ENCODE measurements around the gene TBC1D2B. TPM values are rescaled to one million over a fixed set of nuclear protein-coding genes. Genes with fewer than 3 reads are reported as not detected.

Gene TBC1D2B
- total RNA-seq = 55.0 TPM
- 31.6 TPM for polyA plus RNA-seq

GRCh38 chr15:78077053-78077870 lies at the start of gene TBC1D2B:
Gene TBC1D2B, minus strand, starts transcription at chr15:78077711. Its CDS starts 59 bp downstream, at chr15:78077652.
- no peaks in the 10 kb centered on the region for H3K36me3 ChIP-seq (ENCODE audit: insufficient read depth)
- under 1% methylated on average over 103 of the region's 104 CpGs for WGBS
- DNase-seq (ENCODE audit: extremely low spot score) = no peak
- no peaks in the 10 kb centered on the region for H3K4me1 ChIP-seq (ENCODE audit: insufficient read depth)
- H3K27ac ChIP-seq (ENCODE audit: low read depth) = peak within 1 kb of the TSS; percentile 88
- H3K4me3 ChIP-seq (ENCODE audit: low read depth, low read length) = peak within 1 kb of the TSS; percentile 94

GRCh38 chr15:78125267-78125666 lies 47.8 kb upstream of the TBC1D2B start:
- Histone ChIP-seq H3K27ac (ENCODE audit: low read depth) (no peak overlapping the region), H3K4me3 (ENCODE audit: low read depth, low read length) (no peak overlapping the region), H3K36me3 (ENCODE audit: insufficient read depth) (no peaks in the 10 kb centered on the region), H3K4me1 (ENCODE audit: insufficient read depth) (no peaks in the 10 kb centered on the region)
- DNase-seq (ENCODE audit: extremely low spot score) = no peak
- 82% methylated on average over 3 of the region's 3 CpGs for WGBS

- WGBS = 81% methylated on average over 5 of the region's 5 CpGs
- no peaks in the 10 kb centered on the region for H3K4me1 ChIP-seq (ENCODE audit: insufficient read depth)
- no peak overlapping the region for H3K4me3 ChIP-seq (ENCODE audit: low read depth, low read length)
- H3K36me3 ChIP-seq (ENCODE audit: insufficient read depth) = no peaks in the 10 kb centered on the region
- H3K27ac ChIP-seq (ENCODE audit: low read depth) = no peak overlapping the region
- DNase-seq (ENCODE audit: extremely low spot score) = no peak
These were observed 43.0 kb upstream of the TBC1D2B start for GRCh38 chr15:78120523-78120922.

- WGBS = 77% methylated on average over 3 of the region's 3 CpGs
These were observed 35.0 kb upstream of the TBC1D2B start for GRCh38 chr15:78112551-78112950.

GRCh38 chr15:78111788-78112187 lies 34.3 kb upstream of the TBC1D2B start:
- H3K27ac ChIP-seq (ENCODE audit: low read depth) = no peak overlapping the region
- H3K36me3 ChIP-seq (ENCODE audit: insufficient read depth) = no peaks in the 10 kb centered on the region
- H3K4me3 ChIP-seq (ENCODE audit: low read depth, low read length) = no peak overlapping the region
- DNase-seq (ENCODE audit: extremely low spot score) = no peak
- H3K4me1 ChIP-seq (ENCODE audit: insufficient read depth) = no peaks in the 10 kb centered on the region
- 91% methylated on average over 3 of the region's 3 CpGs for WGBS

More at GRCh38 chr15:78112551-78112950, 35.0 kb upstream of the TBC1D2B start:
- H3K4me1 ChIP-seq (ENCODE audit: insufficient read depth) = no peaks in the 10 kb centered on the region
- no peak overlapping the region for H3K27ac ChIP-seq (ENCODE audit: low read depth)
- no peak for DNase-seq (ENCODE audit: extremely low spot score)
- H3K36me3 ChIP-seq (ENCODE audit: insufficient read depth) = no peaks in the 10 kb centered on the region
- H3K4me3 ChIP-seq (ENCODE audit: low read depth, low read length) = no peak overlapping the region

GRCh38 chr15:78110916-78111475 lies 33.5 kb upstream of the TBC1D2B start:
- Histone ChIP-seq H3K36me3 (ENCODE audit: insufficient read depth) (no peaks in the 10 kb centered on the region), H3K4me3 (ENCODE audit: low read depth, low read length) (no peak overlapping the region), H3K4me1 (ENCODE audit: insufficient read depth) (no peaks in the 10 kb centered on the region), H3K27ac (ENCODE audit: low read depth) (no peak overlapping the region)
- DNase-seq (ENCODE audit: extremely low spot score) = no peak
- 95% methylated on average over 10 of the region's 10 CpGs for WGBS

GRCh38 chr15:78110096-78110495 lies 32.6 kb upstream of the TBC1D2B start:
- no peak for DNase-seq (ENCODE audit: extremely low spot score)
- WGBS = 94% methylated on average over 6 of the region's 6 CpGs
- H3K4me3 ChIP-seq (ENCODE audit: low read depth, low read length) = no peak overlapping the region

GRCh38 chr15:78109156-78109555 lies 31.6 kb upstream of the TBC1D2B start:
- no peak for DNase-seq (ENCODE audit: extremely low spot score)
- peaks cover 2% of the 10 kb centered on the region for H3K4me1 ChIP-seq (ENCODE audit: insufficient read depth)
- WGBS = 93% methylated on average over 12 of the region's 12 CpGs

More at GRCh38 chr15:78110096-78110495, 32.6 kb upstream of the TBC1D2B start:
- Histone ChIP-seq H3K4me1 (ENCODE audit: insufficient read depth) (peaks cover 2% of the 10 kb centered on the region), H3K36me3 (ENCODE audit: insufficient read depth) (no peaks in the 10 kb centered on the region), H3K27ac (ENCODE audit: low read depth) (no peak overlapping the region)

GRCh38 chr15:78108300-78109084 lies 31.0 kb upstream of the TBC1D2B start:
- DNase-seq (ENCODE audit: extremely low spot score) = no peak
- Histone ChIP-seq H3K4me1 (ENCODE audit: insufficient read depth) (peaks cover 2% of the 10 kb centered on the region), H3K4me3 (ENCODE audit: low read depth, low read length) (no peak overlapping the region), H3K36me3 (ENCODE audit: insufficient read depth) (no peaks in the 10 kb centered on the region), H3K27ac (ENCODE audit: low read depth) (no peak overlapping the region)
- WGBS = 46% methylated on average over 11 of the region's 11 CpGs

More at GRCh38 chr15:78109156-78109555, 31.6 kb upstream of the TBC1D2B start:
- no peak overlapping the region for H3K27ac ChIP-seq (ENCODE audit: low read depth)
- no peak overlapping the region for H3K4me3 ChIP-seq (ENCODE audit: low read depth, low read length)
- no peaks in the 10 kb centered on the region for H3K36me3 ChIP-seq (ENCODE audit: insufficient read depth)

- Histone ChIP-seq H3K4me1 (ENCODE audit: insufficient read depth) (peaks cover 2% of the 10 kb centered on the region), H3K27ac (ENCODE audit: low read depth) (no peak overlapping the region), H3K4me3 (ENCODE audit: low read depth, low read length) (no peak overlapping the region), H3K36me3 (ENCODE audit: insufficient read depth) (no peaks in the 10 kb centered on the region)
- DNase-seq (ENCODE audit: extremely low spot score) = no peak
- WGBS = 95% methylated on average over 8 of the region's 8 CpGs
These were observed 30.0 kb upstream of the TBC1D2B start for GRCh38 chr15:78107471-78107870.

GRCh38 chr15:78105476-78106241 lies 28.1 kb upstream of the TBC1D2B start:
- H3K36me3 ChIP-seq (ENCODE audit: insufficient read depth) = no peaks in the 10 kb centered on the region
- no peak overlapping the region for H3K4me3 ChIP-seq (ENCODE audit: low read depth, low read length)
- no peak for DNase-seq (ENCODE audit: extremely low spot score)
- WGBS = 95% methylated on average over 16 of the region's 16 CpGs
- H3K4me1 ChIP-seq (ENCODE audit: insufficient read depth) = peaks cover 2% of the 10 kb centered on the region
- no peak overlapping the region for H3K27ac ChIP-seq (ENCODE audit: low read depth)

GRCh38 chr15:78104566-78105475 lies 27.3 kb upstream of the TBC1D2B start:
- WGBS = 83% methylated on average over 12 of the region's 12 CpGs
- Histone ChIP-seq H3K4me1 (ENCODE audit: insufficient read depth) (peaks cover 2% of the 10 kb centered on the region), H3K4me3 (ENCODE audit: low read depth, low read length) (no peak overlapping the region), H3K27ac (ENCODE audit: low read depth) (no peak overlapping the region), H3K36me3 (ENCODE audit: insufficient read depth) (no peaks in the 10 kb centered on the region)
- DNase-seq (ENCODE audit: extremely low spot score) = no peak
